NT2/D1 (cell line): Measurements from ENCODE around the gene HNRNPR.
"Not testable (repeated sequence)": the region's sequence is repeated elsewhere in the genome, so short reads cannot be mapped to it uniquely, and the experiment has no call there.

Experiments used
- SUZ12 ChIP-seq: IDR thresholded peaks from 2 replicates; pipeline ENCODE4 v1.6.1; 2011; ENCODE audit not compliant: insufficient read length, insufficient read depth; ENCODE audit errors: extremely low read depth
- YY1 ChIP-seq: IDR thresholded peaks from 2 replicates; pipeline ENCODE4 v1.6.1; 2011; ENCODE audit not compliant: insufficient read length, insufficient read depth
- ZNF274 ChIP-seq: IDR thresholded peaks from 2 replicates; pipeline ENCODE4 v1.6.1; 2011; ENCODE audit warnings: mild to moderate bottlenecking, low read depth, low read length

DNA sequence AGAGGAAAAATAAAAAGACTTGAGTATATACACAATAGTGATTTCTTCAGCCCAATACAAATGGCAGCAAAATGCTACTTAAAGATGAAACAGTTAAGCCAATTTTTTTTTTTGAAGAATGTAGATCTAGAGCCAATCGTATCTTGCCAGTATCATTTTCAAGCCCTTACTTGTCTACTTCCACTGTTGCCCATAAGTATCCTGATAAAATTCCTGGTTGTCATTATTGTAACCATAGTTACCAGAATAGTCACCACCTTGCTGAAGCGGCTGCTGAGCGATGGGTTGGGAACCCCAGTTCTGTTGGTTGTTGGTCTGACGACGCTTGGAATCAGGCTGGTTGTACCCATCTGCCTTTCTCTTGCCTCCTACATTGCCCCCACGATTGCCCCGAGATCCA lies 33.8 kb downstream of the HNRNPR start:
- TF ChIP-seq ZNF274, YY1, SUZ12: not testable (repeated sequence)
